GM10266 (cell line): ENCODE measurements around the gene KLHL20.
"Not testable (repeated sequence)": the region's sequence is repeated elsewhere in the genome, so short reads cannot be mapped to it uniquely, and the experiment has no call there.

Source experiments
- DNase-seq: peaks from one replicate; pipeline ENCODE4 v3.0.0; 2012; ENCODE audit errors: extremely low spot score
- TF ChIP-seq, protein P1 (sequence below): IDR thresholded peaks from 2 replicates; pipeline ENCODE4 v1.5.1; 2012; ENCODE audit warnings: mild to moderate bottlenecking, low read depth; ENCODE audit not compliant: control insufficient read depth, insufficient read depth; ENCODE audit errors: missing control alignments

Gene KLHL20

DNA sequence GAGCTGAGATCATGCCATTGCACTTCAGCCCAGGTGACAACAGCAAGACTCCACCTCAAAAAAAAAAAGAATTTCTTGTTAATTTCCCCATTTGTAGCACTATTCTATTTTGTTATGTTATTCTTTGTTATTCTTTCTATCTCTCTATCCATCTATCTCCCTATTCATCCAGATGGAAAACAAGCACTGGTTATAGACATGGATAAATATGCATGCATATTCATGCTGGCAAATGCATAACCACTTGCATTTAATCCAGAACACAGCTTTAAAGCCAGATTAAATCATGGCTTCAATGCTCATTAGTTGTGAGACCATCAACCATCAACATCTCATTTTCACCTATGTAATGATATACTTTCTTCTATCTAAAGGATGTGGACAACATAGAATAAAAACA lies 21.5 kb upstream of the KLHL20 start:
- TF ChIP-seq, protein P1, sequence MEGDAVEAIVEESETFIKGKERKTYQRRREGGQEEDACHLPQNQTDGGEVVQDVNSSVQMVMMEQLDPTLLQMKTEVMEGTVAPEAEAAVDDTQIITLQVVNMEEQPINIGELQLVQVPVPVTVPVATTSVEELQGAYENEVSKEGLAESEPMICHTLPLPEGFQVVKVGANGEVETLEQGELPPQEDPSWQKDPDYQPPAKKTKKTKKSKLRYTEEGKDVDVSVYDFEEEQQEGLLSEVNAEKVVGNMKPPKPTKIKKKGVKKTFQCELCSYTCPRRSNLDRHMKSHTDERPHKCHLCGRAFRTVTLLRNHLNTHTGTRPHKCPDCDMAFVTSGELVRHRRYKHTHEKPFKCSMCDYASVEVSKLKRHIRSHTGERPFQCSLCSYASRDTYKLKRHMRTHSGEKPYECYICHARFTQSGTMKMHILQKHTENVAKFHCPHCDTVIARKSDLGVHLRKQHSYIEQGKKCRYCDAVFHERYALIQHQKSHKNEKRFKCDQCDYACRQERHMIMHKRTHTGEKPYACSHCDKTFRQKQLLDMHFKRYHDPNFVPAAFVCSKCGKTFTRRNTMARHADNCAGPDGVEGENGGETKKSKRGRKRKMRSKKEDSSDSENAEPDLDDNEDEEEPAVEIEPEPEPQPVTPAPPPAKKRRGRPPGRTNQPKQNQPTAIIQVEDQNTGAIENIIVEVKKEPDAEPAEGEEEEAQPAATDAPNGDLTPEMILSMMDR = no peak
- no peak for DNase-seq

DNA sequence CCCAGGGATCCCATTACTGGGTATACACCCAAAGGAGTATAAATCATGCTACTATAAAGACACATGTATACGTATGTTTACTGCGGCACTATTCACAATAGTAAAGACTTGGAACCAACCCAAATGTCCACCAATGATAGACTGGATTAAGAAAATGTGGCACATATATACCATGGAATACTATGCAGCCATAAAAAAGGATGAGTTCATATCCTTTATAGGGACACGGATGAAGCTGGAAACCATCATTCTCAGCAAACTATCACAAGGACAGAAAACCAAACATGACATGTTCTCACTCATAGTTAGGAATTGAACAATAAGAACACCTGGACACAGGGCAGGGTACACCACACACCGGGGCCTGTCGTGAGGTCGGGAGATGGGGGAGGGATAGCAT lies 13.5 kb upstream of the KLHL20 start:
- DNase-seq = not testable (repeated sequence)

DNA sequence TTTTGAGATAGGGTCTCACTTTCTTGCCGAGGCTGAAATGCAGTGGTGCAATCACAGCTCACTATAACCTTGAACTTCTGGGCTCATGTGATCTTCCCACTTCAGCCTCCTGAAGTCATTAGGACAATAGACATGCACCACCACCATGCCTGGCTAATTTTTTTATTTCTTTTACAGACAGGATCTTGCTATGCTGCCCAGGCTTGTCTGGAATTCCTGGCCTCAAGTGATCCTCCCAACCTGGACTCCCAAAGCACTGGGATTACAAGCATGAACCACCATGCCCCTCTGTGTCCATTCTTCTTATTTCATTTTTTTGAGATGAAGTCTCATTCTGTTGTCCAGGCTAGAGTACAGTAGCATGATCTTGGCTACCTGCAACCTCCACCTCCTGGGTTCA lies 12.0 kb upstream of the KLHL20 start:
- TF ChIP-seq, protein P1 = no peak
- DNase-seq = no peak

DNA sequence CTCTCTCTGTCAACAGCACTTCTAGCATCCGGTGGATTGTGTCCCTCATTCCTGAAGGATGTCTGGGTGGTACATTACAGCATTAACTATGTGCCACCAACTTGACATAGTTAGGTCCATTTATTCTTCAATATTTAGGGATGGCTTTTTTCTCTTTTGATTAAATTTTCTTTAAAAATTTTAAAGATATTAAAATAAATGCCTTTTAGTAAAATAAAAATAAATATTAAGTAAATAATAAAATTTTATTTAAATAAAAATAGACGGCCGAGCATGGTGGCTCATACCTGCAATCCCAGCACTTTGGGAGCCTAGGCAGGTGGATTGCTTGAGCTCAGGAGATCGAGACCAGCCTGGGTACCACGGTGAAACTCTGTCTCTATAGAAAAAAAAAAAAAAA lies 9.7 kb upstream of the KLHL20 start:
- no peak for DNase-seq
- TF ChIP-seq, protein P1 = no peak

DNA sequence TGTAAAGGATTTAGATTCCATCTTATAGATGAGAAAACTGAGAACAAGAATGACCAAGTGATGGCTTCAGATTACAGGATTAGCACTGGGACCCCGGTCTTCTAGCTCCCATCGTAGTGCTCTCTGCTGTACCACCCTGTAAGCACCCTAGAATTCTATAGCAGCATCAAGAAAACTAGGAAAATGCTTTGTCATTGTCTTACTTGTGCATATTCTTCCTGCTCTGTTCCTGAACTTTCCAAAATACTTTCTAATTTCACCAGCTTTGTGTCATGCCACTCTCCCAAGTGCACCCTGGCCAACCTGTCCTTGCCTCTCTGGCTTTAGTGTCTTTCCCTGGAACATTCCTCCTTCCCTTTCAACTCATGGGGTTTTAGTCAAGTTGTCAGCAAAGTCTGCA lies 6.0 kb upstream of the KLHL20 start:
- DNase-seq = no peak
- TF ChIP-seq, protein P1 = no peak

DNA sequence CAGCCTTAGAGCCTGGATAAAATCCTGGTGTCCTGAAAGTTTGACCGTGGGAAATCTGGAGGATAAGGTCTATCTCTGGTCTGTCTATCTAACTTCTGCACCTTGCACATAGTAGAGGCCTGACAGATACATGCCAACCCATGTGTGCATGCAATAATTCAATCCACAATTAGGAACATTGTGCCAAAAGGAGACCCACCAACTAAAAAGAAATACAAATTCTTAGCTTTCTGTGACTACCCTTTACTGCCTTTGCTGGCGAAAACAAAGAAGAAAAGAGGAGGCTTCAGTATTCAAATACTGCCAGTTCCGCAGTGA lies 381 bp upstream of the KLHL20 start:
- DNase-seq = no peak
- TF ChIP-seq, protein P1 = no peak

DNA sequence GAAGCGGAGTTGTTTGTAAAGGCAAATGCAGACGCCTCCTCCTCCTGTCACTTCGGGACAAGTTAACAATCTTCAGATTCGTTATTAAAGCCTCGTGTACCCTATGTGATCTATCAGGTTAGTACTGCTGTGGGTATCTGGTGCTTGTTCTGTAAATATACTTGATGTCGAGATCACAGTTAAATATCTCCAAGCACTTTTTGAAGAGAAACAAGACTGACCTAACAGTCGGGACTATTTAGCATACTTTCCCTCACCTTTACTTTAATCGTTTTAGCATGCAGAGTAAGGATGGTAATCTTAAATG lies 710 bp downstream of the KLHL20 start:
- DNase-seq = no peak
- TF ChIP-seq, protein P1 = no peak

DNA sequence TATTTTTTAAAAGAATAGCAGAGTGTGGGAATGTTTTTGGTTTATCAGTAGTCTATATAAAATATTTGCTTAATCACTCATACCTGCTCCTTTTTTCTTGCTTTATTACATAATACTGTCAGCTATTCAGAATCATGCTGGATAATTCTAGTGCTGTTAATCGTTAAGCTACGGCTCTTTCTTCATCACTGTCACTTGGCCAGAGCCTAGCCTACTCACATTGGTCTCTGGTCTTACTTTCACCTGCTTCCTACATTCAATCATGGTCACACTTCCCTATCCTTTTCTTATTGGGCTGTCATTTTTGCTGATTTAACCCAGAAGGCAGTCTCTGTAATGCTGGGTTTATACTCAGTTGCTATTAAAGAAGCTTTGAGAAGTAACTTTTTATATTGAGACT lies 2.5 kb downstream of the KLHL20 start:
- TF ChIP-seq, protein P1 = no peak
- DNase-seq = no peak

DNA sequence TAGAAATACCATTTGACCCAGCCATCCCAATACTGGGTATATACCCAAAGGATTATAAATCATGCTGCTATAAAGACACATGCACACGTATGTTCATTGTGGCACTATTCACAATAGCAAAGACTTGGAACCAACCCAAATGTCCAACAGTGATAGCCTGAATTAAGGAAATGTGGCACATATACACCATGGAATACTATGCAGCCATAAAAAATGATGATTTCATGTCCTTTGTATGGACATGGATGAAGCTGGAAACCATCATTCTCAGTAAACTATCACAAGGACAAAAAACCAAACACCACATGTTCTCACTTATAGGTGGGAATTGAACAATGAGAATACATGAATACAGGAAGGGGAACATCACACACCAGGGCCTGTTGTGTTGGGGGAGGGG lies 16.6 kb downstream of the KLHL20 start:
- DNase-seq = not testable (repeated sequence)
